Astrocyte (in vitro differentiated cells and primary cell): Measurements from ENCODE around the gene IL1RAPL2. TPM values are rescaled to one million over a fixed set of nuclear protein-coding genes. Genes with fewer than 3 reads are reported as not detected.

Experiments used
- DNase-seq: peaks from one replicate; pipeline ENCODE4 v3.0.0-alpha.2; 2010; ENCODE audit warnings: low read depth
- FAIRE-seq: peaks from 2 replicates; lab custom pipeline; 2011; peaks lifted over from hg19 to GRCh38; lab: Jason Lieb, UNC
- H2AFZ ChIP-seq: 2 replicates; pipeline ENCODE4 v1.6.0; 2012; ENCODE audit warnings: low read depth, low read length, inconsistent platforms
- H3K27ac ChIP-seq: 2 replicates; pipeline ENCODE4 v1.5.1; 2011; ENCODE audit warnings: low read depth, low read length, inconsistent platforms
- H3K27me3 ChIP-seq: 2 replicates; pipeline ENCODE4 v1.6.0; 2011; ENCODE audit warnings: low read length, inconsistent platforms; ENCODE audit not compliant: insufficient read depth
- H3K36me3 ChIP-seq: 2 replicates; pipeline ENCODE4 v1.5.1; 2011; ENCODE audit warnings: low read length, inconsistent platforms; ENCODE audit not compliant: insufficient read depth
- H3K4me1 ChIP-seq: 2 replicates; pipeline ENCODE4 v1.5.1; 2011; ENCODE audit warnings: low read length, inconsistent platforms; ENCODE audit not compliant: insufficient read depth
- H3K4me2 ChIP-seq: 2 replicates; pipeline ENCODE4 v1.6.0; 2012; ENCODE audit warnings: low read length, inconsistent platforms
- H3K4me3 ChIP-seq: 2 replicates; pipeline ENCODE4 v1.5.1; 2011; ENCODE audit warnings: low read depth, mild to moderate bottlenecking, low read length, inconsistent platforms; ENCODE audit not compliant: insufficient read depth
- H3K79me2 ChIP-seq: 2 replicates; pipeline ENCODE4 v1.6.0; 2012; ENCODE audit warnings: mild to moderate bottlenecking, low read length, inconsistent platforms; ENCODE audit not compliant: insufficient read depth
- H3K9ac ChIP-seq: 2 replicates; pipeline ENCODE4 v1.6.0; 2012; ENCODE audit warnings: mild to moderate bottlenecking, low read length, inconsistent platforms
- H3K9me3 ChIP-seq: 2 replicates; pipeline ENCODE4 v1.5.1; 2012; ENCODE audit warnings: low read depth, mild to moderate bottlenecking, low read length, inconsistent platforms; ENCODE audit not compliant: insufficient read depth
- H4K20me1 ChIP-seq: 2 replicates; pipeline ENCODE4 v1.6.0; 2012; ENCODE audit warnings: low read length, inconsistent platforms; ENCODE audit not compliant: insufficient read depth
- H3K27ac Mint-ChIP-seq: one replicate; pipeline ENCODE4 v1.8.0; 2021; ENCODE audit warnings: mild to moderate bottlenecking, mixed read lengths; ENCODE audit not compliant: unreplicated experiment
- H3K27me3 Mint-ChIP-seq: one replicate; pipeline ENCODE4 v1.8.0; 2021; ENCODE audit warnings: low read depth, mixed read lengths; ENCODE audit not compliant: unreplicated experiment
- H3K36me3 Mint-ChIP-seq: one replicate; pipeline ENCODE4 v1.8.0; 2021; ENCODE audit warnings: low read depth, mixed read lengths; ENCODE audit not compliant: unreplicated experiment
- H3K4me1 Mint-ChIP-seq: one replicate; pipeline ENCODE4 v1.8.0; 2021; ENCODE audit warnings: low read depth, mixed read lengths; ENCODE audit not compliant: unreplicated experiment
- H3K4me3 Mint-ChIP-seq: one replicate; pipeline ENCODE4 v1.8.0; 2021; ENCODE audit warnings: mild to moderate bottlenecking, moderate library complexity, mixed read lengths; ENCODE audit not compliant: unreplicated experiment
- H3K9me3 Mint-ChIP-seq: one replicate; pipeline ENCODE4 v1.8.0; 2021; ENCODE audit warnings: mild to moderate bottlenecking, mixed read lengths; ENCODE audit not compliant: unreplicated experiment
- EZH2 ChIP-seq: IDR thresholded peaks from 2 replicates; pipeline ENCODE4 v1.6.1; 2012; ENCODE audit warnings: mild to moderate bottlenecking, low read length, inconsistent platforms; ENCODE audit not compliant: insufficient read depth
- total RNA-seq: library from RNA; stranded (reverse); gene quantifications from 2 replicates; pipeline ENCODE4 v1.2.1, GENCODE V29; 2021
- TF ChIP-seq, protein P1 (sequence below): IDR thresholded peaks from 2 replicates; pipeline ENCODE4 v1.5.1; 2011; ENCODE audit warnings: low read depth, mild to moderate bottlenecking, inconsistent platforms, low read length, moderate library complexity; ENCODE audit not compliant: insufficient read depth

Gene IL1RAPL2
- total RNA-seq, 1 donor from 2014 or later = 0.16 TPM

DNA sequence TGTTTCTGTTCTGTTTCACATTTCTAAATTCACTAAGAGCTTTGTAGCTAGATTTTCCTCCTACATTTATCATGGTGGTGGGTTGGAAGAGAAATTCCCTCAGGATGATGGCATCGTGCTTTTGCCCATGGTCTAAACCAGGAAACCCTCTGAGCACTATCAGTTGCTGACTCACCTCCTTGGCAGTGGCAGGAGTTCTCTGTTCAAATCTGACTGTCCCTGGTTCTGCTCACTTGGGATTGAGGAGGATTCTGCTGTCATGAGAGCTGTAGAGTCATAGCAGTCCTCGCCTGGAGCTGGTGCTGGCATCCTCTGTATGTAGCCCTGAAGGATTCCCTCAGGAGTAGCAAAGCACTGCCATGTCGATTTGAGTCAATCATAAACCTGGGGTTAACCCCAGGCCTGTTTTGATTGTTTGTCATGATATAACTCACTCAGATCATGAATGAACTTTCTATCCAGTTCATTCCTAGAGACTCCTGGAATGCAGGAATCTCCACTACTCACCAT is 645.1 kb downstream of the IL1RAPL2 start:
- H3K9ac ChIP-seq = no peak overlapping the region
- no peaks in the 10 kb centered on the region for H4K20me1 ChIP-seq
- no peak overlapping the region for H3K4me3 Mint-ChIP-seq
- no peaks in the 10 kb centered on the region for H3K27me3 ChIP-seq
- H3K79me2 ChIP-seq = no peaks in the 10 kb centered on the region
- no peak overlapping the region for H3K4me2 ChIP-seq
- H3K4me3 ChIP-seq = no peak overlapping the region
- no peak overlapping the region for H2AFZ ChIP-seq
- H3K27ac Mint-ChIP-seq = no peak overlapping the region
- DNase-seq (no peak), FAIRE-seq (no peak)
- no peaks in the 10 kb centered on the region for H3K4me1 Mint-ChIP-seq
- H3K9me3 Mint-ChIP-seq = peaks cover 2% of the 10 kb centered on the region
- TF ChIP-seq EZH2 = no peak
- TF ChIP-seq, protein P1, sequence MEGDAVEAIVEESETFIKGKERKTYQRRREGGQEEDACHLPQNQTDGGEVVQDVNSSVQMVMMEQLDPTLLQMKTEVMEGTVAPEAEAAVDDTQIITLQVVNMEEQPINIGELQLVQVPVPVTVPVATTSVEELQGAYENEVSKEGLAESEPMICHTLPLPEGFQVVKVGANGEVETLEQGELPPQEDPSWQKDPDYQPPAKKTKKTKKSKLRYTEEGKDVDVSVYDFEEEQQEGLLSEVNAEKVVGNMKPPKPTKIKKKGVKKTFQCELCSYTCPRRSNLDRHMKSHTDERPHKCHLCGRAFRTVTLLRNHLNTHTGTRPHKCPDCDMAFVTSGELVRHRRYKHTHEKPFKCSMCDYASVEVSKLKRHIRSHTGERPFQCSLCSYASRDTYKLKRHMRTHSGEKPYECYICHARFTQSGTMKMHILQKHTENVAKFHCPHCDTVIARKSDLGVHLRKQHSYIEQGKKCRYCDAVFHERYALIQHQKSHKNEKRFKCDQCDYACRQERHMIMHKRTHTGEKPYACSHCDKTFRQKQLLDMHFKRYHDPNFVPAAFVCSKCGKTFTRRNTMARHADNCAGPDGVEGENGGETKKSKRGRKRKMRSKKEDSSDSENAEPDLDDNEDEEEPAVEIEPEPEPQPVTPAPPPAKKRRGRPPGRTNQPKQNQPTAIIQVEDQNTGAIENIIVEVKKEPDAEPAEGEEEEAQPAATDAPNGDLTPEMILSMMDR = no peak
- H3K4me1 ChIP-seq = no peaks in the 10 kb centered on the region
- H3K36me3 Mint-ChIP-seq = no peaks in the 10 kb centered on the region
- H3K27me3 Mint-ChIP-seq = no peaks in the 10 kb centered on the region
- H3K9me3 ChIP-seq = no peaks in the 10 kb centered on the region
- H3K36me3 ChIP-seq = no peaks in the 10 kb centered on the region
- no peak overlapping the region for H3K27ac ChIP-seq

DNA sequence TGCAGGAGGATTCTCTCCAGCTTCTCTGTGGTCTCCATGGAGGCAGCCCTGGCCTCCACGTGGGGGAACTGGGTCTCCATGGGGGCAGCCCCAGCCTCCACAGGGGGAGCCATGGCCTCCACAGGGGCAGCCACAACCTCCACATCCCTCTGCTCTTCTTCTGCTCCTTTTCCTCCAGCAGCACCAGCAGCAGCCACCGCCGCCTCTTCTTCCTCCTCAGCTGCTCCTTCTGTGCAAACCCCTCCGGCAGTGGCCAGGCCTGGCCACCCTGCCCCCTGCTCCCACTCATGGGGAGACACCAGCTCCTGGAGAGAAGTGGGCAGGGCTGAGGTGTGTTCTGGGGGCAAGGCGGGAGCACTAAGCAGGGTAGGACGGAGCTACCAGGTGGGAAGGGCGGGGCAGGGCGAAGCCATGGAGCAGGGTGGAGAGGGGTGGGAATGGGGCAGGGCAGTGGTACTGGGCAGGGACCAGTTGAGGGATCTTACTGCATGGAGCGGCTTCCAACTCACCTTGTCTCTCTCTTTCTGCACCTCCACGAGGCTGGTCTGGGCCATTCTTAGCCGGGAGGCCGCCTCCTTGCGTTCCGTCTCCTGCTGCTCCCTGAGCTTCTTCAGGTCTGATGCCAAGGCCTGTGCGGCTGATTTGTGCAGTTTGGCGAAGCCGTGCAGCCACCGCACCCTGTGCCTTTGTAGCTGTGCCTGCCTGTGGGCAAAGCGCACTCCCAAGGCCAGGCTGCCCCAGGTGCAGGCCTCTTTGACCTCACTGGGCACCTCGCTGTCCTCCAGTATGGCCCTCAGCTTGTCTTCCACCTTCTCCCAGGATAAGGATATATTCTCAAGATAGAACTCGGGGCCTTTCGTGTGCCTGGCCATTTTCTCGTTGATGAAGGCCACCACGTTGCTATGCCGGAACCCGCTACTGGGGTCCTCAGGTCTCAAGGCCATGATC is 653.7 kb downstream of the IL1RAPL2 start:
- Histone ChIP-seq H3K36me3 (no peaks in the 10 kb centered on the region), H3K79me2 (no peaks in the 10 kb centered on the region), H3K4me2 (no peak overlapping the region), H3K27ac (no peak overlapping the region), H4K20me1 (no peaks in the 10 kb centered on the region), H2AFZ (no peak overlapping the region), H3K9ac (no peak overlapping the region), H3K27me3 (no peaks in the 10 kb centered on the region), H3K4me1 (no peaks in the 10 kb centered on the region), H3K4me3 (no peak overlapping the region), H3K9me3 (no peaks in the 10 kb centered on the region)
- no peaks in the 10 kb centered on the region for H3K4me1 Mint-ChIP-seq
- TF ChIP-seq EZH2 = no peak
- FAIRE-seq = no peak
- no peaks in the 10 kb centered on the region for H3K27me3 Mint-ChIP-seq
- H3K27ac Mint-ChIP-seq = no peak overlapping the region
- H3K4me3 Mint-ChIP-seq = no peak overlapping the region
- peaks cover 4% of the 10 kb centered on the region for H3K9me3 Mint-ChIP-seq
- no peak for DNase-seq
- H3K36me3 Mint-ChIP-seq = no peaks in the 10 kb centered on the region

DNA sequence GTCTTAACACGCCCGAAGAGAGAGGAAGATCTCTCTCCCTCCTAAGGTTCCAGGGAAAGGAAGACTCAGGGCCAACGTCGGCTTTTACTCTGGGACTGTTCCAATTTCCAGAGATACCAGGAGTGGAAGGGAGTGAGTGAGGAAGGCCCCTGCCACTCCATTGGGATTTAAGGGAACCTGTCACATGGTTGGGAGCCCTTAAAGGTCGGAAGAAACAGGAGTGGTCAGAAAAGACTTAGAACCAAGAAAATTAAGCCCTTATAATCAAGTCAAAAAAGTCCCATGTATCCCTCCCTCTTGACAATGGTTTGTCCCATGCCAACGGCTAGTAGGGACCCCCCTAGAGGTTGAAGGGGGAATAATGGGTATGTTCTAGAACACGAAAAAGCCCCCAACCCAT is 654.6 kb downstream of the IL1RAPL2 start, which contains the start of gene TEX13A:
Gene TEX13A (minus strand): TSS at position 59 of the 400 bp plus-strand sequence. CDS start 297 bp downstream, outside the sequence.
- Histone ChIP-seq H3K9me3 (no peaks in the 10 kb centered on the region), H3K4me2 (no peak within 1 kb of the TSS), H2AFZ (no peak within 1 kb of the TSS), H3K4me3 (no peak within 1 kb of the TSS), H3K36me3 (no peaks in the 10 kb centered on the region), H3K4me1 (no peaks in the 10 kb centered on the region), H3K9ac (no peak within 1 kb of the TSS), H3K27ac (no peak within 1 kb of the TSS), H4K20me1 (no peaks in the 10 kb centered on the region), H3K27me3 (no peaks in the 10 kb centered on the region), H3K79me2 (no peaks in the 10 kb centered on the region)
- no peaks in the 10 kb centered on the region for H3K4me1 Mint-ChIP-seq
- H3K36me3 Mint-ChIP-seq = no peaks in the 10 kb centered on the region
- no peak within 1 kb of the TSS for H3K27ac Mint-ChIP-seq
- H3K9me3 Mint-ChIP-seq = peaks cover 4% of the 10 kb centered on the region
- no peak for DNase-seq
- H3K27me3 Mint-ChIP-seq = no peaks in the 10 kb centered on the region
- no peak within 1 kb of the TSS for H3K4me3 Mint-ChIP-seq
- TF ChIP-seq, protein P1 = no peak
- no peak for TF ChIP-seq EZH2
- no peak for FAIRE-seq
